ENCODE results near the gene ANXA10.
"Not testable (repeated sequence)": the region's sequence is repeated elsewhere in the genome, so short reads cannot be mapped to it uniquely, and the experiment has no call there.

The ANXA10 gene

GRCh38 chr4:168118116-168118655 is 25.8 kb downstream of the ANXA10 start:
- no peak overlapping the region for H3K4me3 ChIP-seq (ENCODE audit: low read depth, low read length)

- no peak overlapping the region for H3K4me3 ChIP-seq (ENCODE audit: low read depth, low read length)
These were observed 26.8 kb downstream of the ANXA10 start for GRCh38 chr4:168119100-168119499.

GRCh38 chr4:168119890-168120289 is 27.6 kb downstream of the ANXA10 start:
- no peak overlapping the region for H3K4me3 ChIP-seq (ENCODE audit: low read depth, low read length)

- H3K4me3 ChIP-seq (ENCODE audit: low read depth, low read length): no peak overlapping the region
These were observed 28.5 kb downstream of the ANXA10 start for GRCh38 chr4:168120811-168121210.

- H3K4me3 ChIP-seq (ENCODE audit: low read depth, low read length): no peak overlapping the region
These were observed 31.8 kb downstream of the ANXA10 start for GRCh38 chr4:168124008-168124641.

GRCh38 chr4:168126952-168127351 is 34.6 kb downstream of the ANXA10 start:
- no peak overlapping the region for H3K4me3 ChIP-seq (ENCODE audit: low read depth, low read length)

- no peak overlapping the region for H3K4me3 ChIP-seq (ENCODE audit: low read depth, low read length)
These were observed 36.3 kb downstream of the ANXA10 start for GRCh38 chr4:168128601-168129000.

- H3K4me3 ChIP-seq (ENCODE audit: low read depth, low read length): no peak overlapping the region
These were observed 36.9 kb downstream of the ANXA10 start for GRCh38 chr4:168129046-168129772.

GRCh38 chr4:168129802-168130201 is 37.5 kb downstream of the ANXA10 start:
- no peak overlapping the region for H3K4me3 ChIP-seq (ENCODE audit: low read depth, low read length)

- no peak overlapping the region for H3K4me3 ChIP-seq (ENCODE audit: low read depth, low read length)
These were observed 38.9 kb downstream of the ANXA10 start for GRCh38 chr4:168131196-168131595.

GRCh38 chr4:168134651-168135050 is 42.3 kb downstream of the ANXA10 start:
- H3K4me3 ChIP-seq (ENCODE audit: low read depth, low read length): no peak overlapping the region

GRCh38 chr4:168135860-168136259 is 43.5 kb downstream of the ANXA10 start:
- not testable (repeated sequence) for H3K4me3 ChIP-seq (ENCODE audit: low read depth, low read length)

GRCh38 chr4:168137695-168138094 is 45.4 kb downstream of the ANXA10 start:
- H3K4me3 ChIP-seq (ENCODE audit: low read depth, low read length): not testable (repeated sequence)

- H3K4me3 ChIP-seq (ENCODE audit: low read depth, low read length): no peak overlapping the region
These were observed 45.8 kb downstream of the ANXA10 start for GRCh38 chr4:168138143-168138542.

- no peak overlapping the region for H3K4me3 ChIP-seq (ENCODE audit: low read depth, low read length)
These were observed 47.0 kb downstream of the ANXA10 start for GRCh38 chr4:168139336-168139735.

- H3K4me3 ChIP-seq (ENCODE audit: low read depth, low read length): no peak overlapping the region
These were observed 49.4 kb downstream of the ANXA10 start for GRCh38 chr4:168141733-168142132.

- H3K4me3 ChIP-seq (ENCODE audit: low read depth, low read length): no peak overlapping the region
These were observed 51.3 kb downstream of the ANXA10 start for GRCh38 chr4:168143601-168144000.

- no peak overlapping the region for H3K4me3 ChIP-seq (ENCODE audit: low read depth, low read length)
These were observed 58.2 kb downstream of the ANXA10 start for GRCh38 chr4:168150420-168151050.

GRCh38 chr4:168151327-168151726 is 59.0 kb downstream of the ANXA10 start:
- no peak overlapping the region for H3K4me3 ChIP-seq (ENCODE audit: low read depth, low read length)

GRCh38 chr4:168152837-168153500 is 60.6 kb downstream of the ANXA10 start:
- H3K4me3 ChIP-seq (ENCODE audit: low read depth, low read length): no peak overlapping the region

Measured in iPS-11a (cell line).